Eye (tissue), 1 donor: ENCODE results near the gene BBIP1.
A peak's percentile ranks its signal among the peaks of the same experiment; 100 is the strongest.

Experiments used
- DNase-seq: peaks from one replicate; pipeline ENCODE4 v3.0.0-alpha.2; 2015

BBIP1 gene, protein sequence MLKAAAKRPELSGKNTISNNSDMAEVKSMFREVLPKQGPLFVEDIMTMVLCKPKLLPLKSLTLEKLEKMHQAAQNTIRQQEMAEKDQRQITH

DNA sequence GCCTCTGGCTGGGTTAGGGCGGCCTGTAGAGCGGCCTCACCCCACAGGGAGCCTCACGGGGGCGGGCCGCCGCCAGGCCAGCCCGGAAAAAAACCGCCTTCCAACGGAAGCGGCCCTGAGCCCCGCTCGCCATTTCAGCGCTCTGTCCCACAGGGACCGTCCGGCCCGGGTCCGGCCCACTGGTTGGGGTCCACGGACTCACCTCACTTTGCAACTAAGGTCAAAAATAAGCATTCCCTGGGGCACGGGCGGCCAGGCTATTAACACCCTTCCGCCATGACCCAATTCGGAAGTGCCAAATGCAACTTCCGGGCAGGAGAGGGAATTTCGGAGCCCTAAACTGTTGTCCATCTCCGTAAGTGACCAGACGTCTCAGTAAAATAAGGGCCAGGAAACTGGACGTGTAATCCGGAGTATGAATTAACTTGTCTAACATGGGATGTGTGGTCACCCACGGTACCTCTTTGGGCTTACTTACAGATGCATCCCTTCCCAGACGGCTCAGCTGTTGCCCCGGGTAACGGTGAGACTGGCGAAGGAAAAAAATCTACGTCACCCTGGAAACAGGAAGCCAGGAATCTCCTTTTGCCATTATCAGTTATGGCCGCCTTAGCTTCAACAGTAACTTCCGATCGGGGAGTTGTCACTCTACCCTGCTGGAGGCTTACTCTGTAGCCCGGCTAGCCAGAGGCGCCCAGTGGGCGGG, at the start of gene BBIP1:
Gene BBIP1, minus strand, starts transcription at position 538 of the 706 bp plus-strand sequence. CDS start 1,023 bp downstream, outside the sequence.
- DNase-seq, result peak; percentile 99

- DNase-seq, result no peak
Measured at GRCh38 chr10:110967645-110968044, 48.7 kb upstream of the BBIP1 start.

DNA sequence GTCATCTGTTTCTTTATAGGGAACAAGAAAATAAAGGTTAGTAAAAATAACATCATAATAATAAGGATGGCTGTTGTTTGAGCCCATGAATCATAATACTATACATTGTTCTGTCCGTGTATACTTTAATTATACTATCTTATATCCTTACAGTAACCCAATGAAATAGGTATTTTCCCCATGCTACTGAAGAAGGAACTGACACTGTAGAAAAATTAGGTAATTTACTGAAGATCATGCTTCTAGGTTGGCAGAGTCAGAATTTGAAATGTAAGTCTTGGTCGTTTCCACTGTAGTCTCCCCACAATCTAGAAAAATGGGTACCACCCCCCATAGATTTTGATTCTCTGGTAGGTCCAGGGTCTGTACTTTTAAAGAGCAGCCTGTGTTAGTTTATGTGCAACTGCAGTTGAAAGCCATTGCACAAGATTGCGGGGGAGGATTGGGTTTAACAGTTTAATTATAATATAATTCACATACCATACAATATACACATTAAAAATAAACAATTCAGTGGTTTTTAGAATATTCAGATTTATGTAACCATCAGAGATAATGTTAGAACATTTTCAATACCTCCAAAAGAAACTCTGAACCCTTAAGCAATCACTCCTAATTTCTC, 48.1 kb upstream of the BBIP1 start:
- no peak for DNase-seq

DNA sequence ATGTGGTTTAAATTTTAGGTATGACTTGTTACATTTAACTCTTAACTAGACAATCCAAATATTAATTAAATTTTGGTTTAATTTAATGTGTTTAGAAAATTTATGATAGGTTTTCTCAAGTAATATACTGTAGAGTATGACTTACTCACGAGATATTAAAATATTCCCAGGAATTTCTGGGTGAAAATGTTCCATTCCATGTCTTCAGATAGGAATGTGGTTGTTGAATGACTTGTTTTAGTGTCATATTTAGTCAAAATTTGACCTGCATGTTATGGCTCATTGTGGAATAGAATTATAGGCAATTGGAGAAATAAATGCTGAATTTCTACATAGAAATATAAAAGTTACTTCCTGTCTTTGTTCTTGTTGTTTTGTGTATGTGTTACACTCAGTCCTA, 47.2 kb upstream of the BBIP1 start:
- no peak for DNase-seq

GRCh38 chr10:110965216-110965615, 46.2 kb upstream of the BBIP1 start:
- DNase-seq, result no peak

GRCh38 chr10:110964681-110965080, 45.7 kb upstream of the BBIP1 start:
- no peak for DNase-seq

- no peak for DNase-seq
Measured at GRCh38 chr10:110963162-110963561, 44.2 kb upstream of the BBIP1 start.

DNA sequence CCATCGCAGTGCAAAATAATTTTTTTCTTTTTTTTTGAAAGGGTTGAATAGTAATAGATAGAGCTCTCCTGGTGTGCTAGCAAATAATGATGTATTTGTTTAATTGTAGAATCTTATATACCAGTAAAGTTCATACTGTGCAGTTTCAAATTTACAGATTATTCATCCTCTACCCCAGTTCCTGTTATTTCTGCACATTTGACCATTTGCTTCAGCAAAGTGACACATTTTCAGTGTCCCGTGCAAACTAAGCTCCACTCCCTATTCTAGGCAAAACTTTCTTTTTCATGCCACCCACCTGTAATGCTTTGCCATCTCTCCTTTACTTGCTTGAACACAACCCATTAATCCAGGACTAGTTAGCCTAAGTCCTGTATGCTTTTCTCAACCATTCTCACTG, 43.5 kb upstream of the BBIP1 start:
- DNase-seq, result no peak

- DNase-seq, result no peak
Measured at GRCh38 chr10:110960333-110960712, 41.3 kb upstream of the BBIP1 start.

GRCh38 chr10:110959379-110960332, 40.7 kb upstream of the BBIP1 start:
- DNase-seq, result no peak

GRCh38 chr10:110957606-110958005, 38.6 kb upstream of the BBIP1 start:
- DNase-seq, result no peak

GRCh38 chr10:110951381-110951780, 32.4 kb upstream of the BBIP1 start:
- DNase-seq, result no peak

GRCh38 chr10:110947061-110947595, 28.1 kb upstream of the BBIP1 start:
- no peak for DNase-seq

DNA sequence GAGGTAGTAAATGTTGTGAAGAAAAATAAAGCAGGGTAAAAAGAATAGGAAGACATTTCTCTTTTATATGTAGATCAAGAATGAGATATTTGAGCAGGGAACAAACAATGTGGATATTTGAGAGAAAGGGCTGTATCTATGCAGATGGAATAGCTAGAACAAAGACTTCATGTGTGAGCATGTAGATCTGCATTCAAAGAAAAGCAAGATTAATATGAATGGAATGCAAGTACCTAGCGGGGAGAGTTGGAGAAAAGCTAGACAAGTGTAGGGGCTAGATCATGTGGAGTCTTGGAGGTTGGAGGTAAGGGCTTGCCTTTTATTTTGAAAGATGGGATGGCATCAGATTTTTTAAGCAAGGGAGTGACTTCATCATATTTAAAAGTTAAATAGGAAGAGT, 27.5 kb upstream of the BBIP1 start:
- no peak for DNase-seq

DNA sequence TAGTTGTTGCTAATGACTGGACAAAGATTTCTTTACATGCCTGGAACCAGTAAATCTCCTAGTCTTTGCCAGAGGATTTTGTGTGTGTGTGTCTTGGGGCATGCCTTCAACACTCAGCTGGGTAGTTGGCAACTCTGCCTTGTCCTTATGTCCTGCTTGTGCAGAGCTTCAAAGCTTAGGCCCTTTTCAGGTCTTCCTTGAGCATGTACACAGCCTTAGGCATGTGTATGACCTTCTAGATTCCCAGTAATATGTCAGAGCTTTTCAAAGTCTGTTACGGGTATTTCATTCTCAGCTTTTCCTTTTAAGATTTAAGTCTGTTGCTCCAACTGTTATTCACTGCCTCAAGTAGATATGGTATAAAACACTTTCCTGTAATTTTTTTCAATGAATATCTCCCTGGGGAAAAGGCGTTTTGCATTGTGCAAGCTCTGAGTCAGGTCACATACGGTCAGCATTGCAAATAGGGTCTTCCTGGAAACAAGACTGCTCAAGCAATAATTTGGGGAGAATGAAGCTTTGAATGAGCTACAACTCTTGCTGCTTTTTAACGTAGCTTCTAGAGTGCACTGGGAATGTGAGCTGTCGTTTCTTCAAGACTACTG, 25.9 kb upstream of the BBIP1 start:
- DNase-seq, result no peak

GRCh38 chr10:110939419-110939818, 20.4 kb upstream of the BBIP1 start:
- DNase-seq, result no peak

DNA sequence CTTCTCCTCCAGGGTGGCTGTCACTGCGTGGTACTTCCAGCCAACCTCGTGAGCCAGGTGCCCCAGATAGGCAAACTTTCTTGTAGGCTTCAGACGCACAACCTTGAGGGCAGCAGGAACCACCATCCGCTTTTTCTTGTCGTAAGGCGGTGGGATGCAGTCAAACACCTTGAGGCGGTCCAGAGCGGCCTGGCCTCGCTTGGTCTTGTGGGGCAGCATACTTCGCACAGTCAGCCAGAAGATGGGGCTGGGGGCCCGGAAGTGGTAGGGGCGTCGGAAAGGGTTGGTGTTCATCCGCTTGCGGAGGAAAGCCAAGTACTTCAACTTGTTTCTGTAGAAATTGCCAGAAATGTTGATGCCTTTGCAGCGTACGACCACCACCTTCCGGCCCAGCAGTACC, 17.8 kb upstream of the BBIP1 start:
- no peak for DNase-seq

- no peak for DNase-seq
Measured at GRCh38 chr10:110932505-110933180, 13.7 kb upstream of the BBIP1 start.

DNA sequence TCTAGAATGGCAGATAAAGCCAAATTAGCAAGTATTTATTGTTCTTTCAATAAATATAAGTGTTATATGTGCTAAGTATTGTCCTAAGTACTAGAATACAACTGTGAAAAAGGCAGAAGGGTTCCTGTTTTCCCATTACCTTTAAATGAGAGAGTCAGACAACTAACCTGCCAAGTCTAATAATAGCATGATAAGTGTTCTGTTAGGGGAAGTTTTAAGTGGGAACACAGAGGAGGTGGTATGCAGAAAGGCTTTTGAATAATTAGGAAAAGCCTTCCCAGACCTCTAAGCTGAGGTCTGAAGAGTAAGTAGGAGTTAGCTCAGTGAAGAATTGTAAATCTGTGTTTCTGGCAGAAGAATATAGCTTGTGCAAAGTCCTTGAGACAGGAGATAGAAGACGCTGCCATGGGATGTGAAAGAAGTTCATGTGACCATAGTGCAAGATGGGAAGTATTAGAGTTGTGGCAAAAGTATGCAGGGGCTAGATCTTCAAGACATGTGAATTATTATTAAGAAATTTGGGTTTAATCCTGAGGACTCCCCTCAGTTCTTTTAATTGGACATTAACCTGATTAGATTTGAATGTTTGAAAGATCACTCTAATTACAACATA, 12.9 kb upstream of the BBIP1 start:
- no peak for DNase-seq

- DNase-seq, result no peak
Measured at GRCh38 chr10:110927461-110927860, 8.5 kb upstream of the BBIP1 start.

DNA sequence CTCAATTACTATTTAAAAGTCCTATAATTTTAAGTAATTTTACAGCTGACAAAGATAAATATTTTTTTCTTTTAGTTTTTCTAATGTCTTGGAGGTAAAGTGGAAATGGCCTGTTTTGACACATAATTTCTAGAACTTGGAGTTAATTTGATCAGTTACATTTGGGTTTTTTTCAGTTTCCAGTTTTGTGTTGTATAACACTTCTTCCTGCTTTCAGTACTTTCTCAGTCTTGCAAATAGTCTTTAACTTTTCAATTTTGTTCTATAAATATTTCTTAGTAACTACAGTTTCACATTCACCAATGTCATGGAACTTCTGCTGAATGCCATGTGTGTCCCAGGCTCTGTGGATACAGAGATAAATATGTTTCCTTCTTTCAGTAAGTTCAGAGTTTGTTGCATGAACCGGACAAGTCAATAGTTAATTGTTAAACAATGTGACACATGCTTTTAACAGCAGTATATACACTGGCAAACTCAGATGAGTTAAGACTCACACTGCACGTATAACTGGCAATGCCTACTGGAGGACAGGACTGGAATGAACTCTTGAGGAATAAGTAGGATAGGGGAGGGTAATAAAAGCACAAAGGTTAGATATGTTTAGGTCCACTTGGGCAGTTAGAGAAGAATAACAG, 5.0 kb upstream of the BBIP1 start:
- DNase-seq, result no peak
